Esophagus squamous epithelium (tissue), 4 donors: ENCODE data around the gene PRKCZ.

ENCODE experiments used
- CTCF ChIP-seq, 6 experiments: fragments of 450-650 bp in 4 of 6; fragments of 200-600 bp in 2 of 6; sonication (generic) in 2 of 6; IDR thresholded peaks; one replicate each; pipeline ENCODE4 v1.5.1; 2016 to 2019; ENCODE audit warnings: antibody characterized with exemption in 6 of 6, mild to moderate bottlenecking in 4 of 6, moderate library complexity in 4 of 6
- POLR2A ChIP-seq, 4 donors: fragments of 450-650 bp; IDR thresholded peaks; one replicate each; pipeline ENCODE4 v1.6.1; 2017; ENCODE audit warnings: antibody characterized with exemption in 4 of 4, mild to moderate bottlenecking in 4 of 4, moderate library complexity in 3 of 4

- no peak for TF ChIP-seq CTCF (IDR thresholded peaks at IDR 0.05)
- TF ChIP-seq POLR2A (IDR thresholded peaks at IDR 0.05), result no peak
These were observed 130.4 kb downstream of the PRKCZ start for GRCh38 chr1:2180297-2181245.
